ENCODE measurements around the gene APOL6.

APOL6 gene

GRCh38 chr22:35612903-35613302 is 35.3 kb upstream of the APOL6 start:
- H3K4me1 ChIP-seq (ENCODE audit: insufficient read depth, low read length, severe bottlenecking): no peaks in the 10 kb centered on the region
- H3K9ac ChIP-seq (ENCODE audit: low read length): no peak overlapping the region
- no peaks in the 10 kb centered on the region for H3K79me2 ChIP-seq (ENCODE audit: insufficient read depth, low read length)
- no peaks in the 10 kb centered on the region for H3K36me3 ChIP-seq (ENCODE audit: insufficient read depth, low read length)
- H3K4me2 ChIP-seq (ENCODE audit: low read length): no peak overlapping the region
- 0 out of 2 replicates have a peak, but pooled peaks cover 3% of the 10 kb centered on the region for H3K27me3 ChIP-seq (ENCODE audit: insufficient read depth, low read length)
- H3K9me2 ChIP-seq (ENCODE audit: low read depth, low read length): no peaks in the 10 kb centered on the region
- H3F3A ChIP-seq (ENCODE audit: insufficient read depth, low read length): no peaks in the 10 kb centered on the region
- no peak overlapping the region for H2AFZ ChIP-seq (ENCODE audit: low read length)
- H3K4me3 ChIP-seq (ENCODE audit: low read depth, low read length, poor library complexity, severe bottlenecking): no peak overlapping the region
- no peaks in the 10 kb centered on the region for H4K20me1 ChIP-seq (ENCODE audit: insufficient read depth, low read length)
- no peaks in the 10 kb centered on the region for H3K9me3 ChIP-seq (ENCODE audit: low read length)
- no peak overlapping the region for H3K27ac ChIP-seq (ENCODE audit: low read depth, low read length, poor library complexity, severe bottlenecking)
- TF ChIP-seq CTCF (IDR thresholded peaks at IDR 0.05; ENCODE audit: low read length): no peak
- TF ChIP-seq EZH2 (IDR thresholded peaks at IDR 0.05; ENCODE audit: borderline replicate concordance, low read length): no peak

- Histone ChIP-seq H3K9me2 (ENCODE audit: low read depth, low read length) (no peaks in the 10 kb centered on the region), H3K36me3 (ENCODE audit: insufficient read depth, low read length) (no peaks in the 10 kb centered on the region), H2AFZ (ENCODE audit: low read length) (no peak overlapping the region), H3K27ac (ENCODE audit: low read depth, low read length, poor library complexity, severe bottlenecking) (no peak overlapping the region), H3K9me3 (ENCODE audit: low read length) (no peaks in the 10 kb centered on the region), H3K4me2 (ENCODE audit: low read length) (no peak overlapping the region), H3K4me3 (ENCODE audit: low read depth, low read length, poor library complexity, severe bottlenecking) (no peak overlapping the region), H3F3A (ENCODE audit: insufficient read depth, low read length) (no peaks in the 10 kb centered on the region), H3K79me2 (ENCODE audit: insufficient read depth, low read length) (no peaks in the 10 kb centered on the region), H3K4me1 (ENCODE audit: insufficient read depth, low read length, severe bottlenecking) (no peaks in the 10 kb centered on the region), H3K27me3 (ENCODE audit: insufficient read depth, low read length) (0 out of 2 replicates have a peak, but pooled peaks cover 3% of the 10 kb centered on the region), H4K20me1 (ENCODE audit: insufficient read depth, low read length) (no peaks in the 10 kb centered on the region), H3K9ac (ENCODE audit: low read length) (no peak overlapping the region)
- TF ChIP-seq EZH2 (IDR thresholded peaks at IDR 0.05; ENCODE audit: borderline replicate concordance, low read length) (no peak), CTCF (IDR thresholded peaks at IDR 0.05; ENCODE audit: low read length) (no peak)
Measured at GRCh38 chr22:35614404-35614803, 33.8 kb upstream of the APOL6 start.

GRCh38 chr22:35615156-35615555 is 33.1 kb upstream of the APOL6 start:
- no peak overlapping the region for H3K27ac ChIP-seq (ENCODE audit: low read depth, low read length, poor library complexity, severe bottlenecking)
- no peaks in the 10 kb centered on the region for H3K79me2 ChIP-seq (ENCODE audit: insufficient read depth, low read length)
- no peaks in the 10 kb centered on the region for H4K20me1 ChIP-seq (ENCODE audit: insufficient read depth, low read length)
- no peaks in the 10 kb centered on the region for H3F3A ChIP-seq (ENCODE audit: insufficient read depth, low read length)
- H3K4me3 ChIP-seq (ENCODE audit: low read depth, low read length, poor library complexity, severe bottlenecking): no peak overlapping the region
- TF ChIP-seq EZH2 (IDR thresholded peaks at IDR 0.05; ENCODE audit: borderline replicate concordance, low read length): no peak
- no peak for TF ChIP-seq CTCF (IDR thresholded peaks at IDR 0.05; ENCODE audit: low read length)
- no peaks in the 10 kb centered on the region for H3K4me1 ChIP-seq (ENCODE audit: insufficient read depth, low read length, severe bottlenecking)
- no peaks in the 10 kb centered on the region for H3K9me2 ChIP-seq (ENCODE audit: low read depth, low read length)
- no peaks in the 10 kb centered on the region for H3K36me3 ChIP-seq (ENCODE audit: insufficient read depth, low read length)
- H3K4me2 ChIP-seq (ENCODE audit: low read length): no peak overlapping the region
- H3K9me3 ChIP-seq (ENCODE audit: low read length): no peaks in the 10 kb centered on the region
- H2AFZ ChIP-seq (ENCODE audit: low read length): no peak overlapping the region
- 0 out of 2 replicates have a peak, but pooled peaks cover 3% of the 10 kb centered on the region for H3K27me3 ChIP-seq (ENCODE audit: insufficient read depth, low read length)
- no peak overlapping the region for H3K9ac ChIP-seq (ENCODE audit: low read length)

All from OCI-LY1 (cell line).